Keratinocyte (primary cell): ENCODE data around the gene SLC4A1AP.

Source experiments
- EZH2 ChIP-seq: IDR thresholded peaks from one replicate; pipeline ENCODE4 v1.6.1; 2012; ENCODE audit warnings: inconsistent platforms, mild to moderate bottlenecking, low read length, moderate library complexity
- TF ChIP-seq, protein P1 (sequence below), 3 experiments: IDR thresholded peaks in 1 of 3; conservative IDR thresholded peaks in 1 of 3; optimal IDR thresholded peaks in 1 of 3; 2 replicates in 2 of 3; 3 replicates in 1 of 3; pipeline versions ENCODE3 to v1.5.1; 2011; ENCODE audit warnings: low read length in 3 of 3, mild to moderate bottlenecking in 3 of 3, moderate library complexity in 2 of 3, control low read depth in 1 of 3, inconsistent platforms in 1 of 3; ENCODE audit not compliant: insufficient read depth in 2 of 3; ENCODE audit errors: extremely low read depth in 1 of 3

DNA sequence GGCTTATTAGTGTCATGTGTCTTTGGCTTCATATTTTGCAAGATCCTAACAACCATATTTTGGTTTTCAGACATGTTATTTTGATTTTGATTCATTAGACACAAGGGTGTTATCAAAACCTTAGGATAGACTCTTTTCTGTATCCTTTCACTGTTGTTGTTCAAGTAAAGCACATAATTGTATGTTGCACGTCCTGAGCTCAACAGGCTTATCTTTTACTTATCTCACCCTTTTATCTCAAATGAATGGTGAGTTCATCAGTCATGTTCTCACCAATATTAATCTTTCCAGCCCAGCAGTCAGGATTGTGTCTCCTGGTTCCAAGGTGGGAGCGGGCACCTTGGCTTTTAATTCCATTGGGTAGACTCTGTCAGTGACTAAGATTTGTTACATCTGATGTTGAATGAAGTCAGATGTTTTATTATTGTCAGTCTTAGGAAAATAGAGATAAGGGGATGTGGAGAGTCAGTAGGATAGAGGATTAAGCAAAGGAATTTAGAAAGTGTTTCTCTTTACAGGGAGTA, 22.9 kb upstream of the SLC4A1AP start:
- TF ChIP-seq, protein P1, sequence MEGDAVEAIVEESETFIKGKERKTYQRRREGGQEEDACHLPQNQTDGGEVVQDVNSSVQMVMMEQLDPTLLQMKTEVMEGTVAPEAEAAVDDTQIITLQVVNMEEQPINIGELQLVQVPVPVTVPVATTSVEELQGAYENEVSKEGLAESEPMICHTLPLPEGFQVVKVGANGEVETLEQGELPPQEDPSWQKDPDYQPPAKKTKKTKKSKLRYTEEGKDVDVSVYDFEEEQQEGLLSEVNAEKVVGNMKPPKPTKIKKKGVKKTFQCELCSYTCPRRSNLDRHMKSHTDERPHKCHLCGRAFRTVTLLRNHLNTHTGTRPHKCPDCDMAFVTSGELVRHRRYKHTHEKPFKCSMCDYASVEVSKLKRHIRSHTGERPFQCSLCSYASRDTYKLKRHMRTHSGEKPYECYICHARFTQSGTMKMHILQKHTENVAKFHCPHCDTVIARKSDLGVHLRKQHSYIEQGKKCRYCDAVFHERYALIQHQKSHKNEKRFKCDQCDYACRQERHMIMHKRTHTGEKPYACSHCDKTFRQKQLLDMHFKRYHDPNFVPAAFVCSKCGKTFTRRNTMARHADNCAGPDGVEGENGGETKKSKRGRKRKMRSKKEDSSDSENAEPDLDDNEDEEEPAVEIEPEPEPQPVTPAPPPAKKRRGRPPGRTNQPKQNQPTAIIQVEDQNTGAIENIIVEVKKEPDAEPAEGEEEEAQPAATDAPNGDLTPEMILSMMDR (optimal IDR thresholded peaks at IDR 0.05 in 1 of 3, IDR thresholded peaks at IDR 0.05 in 1 of 3, conservative IDR thresholded peaks at IDR 0.05 in 1 of 3; ENCODE audit: extremely low read depth in 1 of 3, insufficient read depth in 2 of 3, low read length in 3 of 3): no peak
- no peak for TF ChIP-seq EZH2
